ENCODE data around the gene TMEM52. TPM values are rescaled to one million over a fixed set of nuclear protein-coding genes. Genes with fewer than 3 reads are reported as not detected.
"Not testable (repeated sequence)": the region's sequence is repeated elsewhere in the genome, so short reads cannot be mapped to it uniquely, and the experiment has no call there.

The TMEM52 gene
- total and polyA plus RNA-seq, 4 donors = 2.6 to 13.1 (median 3.0) TPM

DNA sequence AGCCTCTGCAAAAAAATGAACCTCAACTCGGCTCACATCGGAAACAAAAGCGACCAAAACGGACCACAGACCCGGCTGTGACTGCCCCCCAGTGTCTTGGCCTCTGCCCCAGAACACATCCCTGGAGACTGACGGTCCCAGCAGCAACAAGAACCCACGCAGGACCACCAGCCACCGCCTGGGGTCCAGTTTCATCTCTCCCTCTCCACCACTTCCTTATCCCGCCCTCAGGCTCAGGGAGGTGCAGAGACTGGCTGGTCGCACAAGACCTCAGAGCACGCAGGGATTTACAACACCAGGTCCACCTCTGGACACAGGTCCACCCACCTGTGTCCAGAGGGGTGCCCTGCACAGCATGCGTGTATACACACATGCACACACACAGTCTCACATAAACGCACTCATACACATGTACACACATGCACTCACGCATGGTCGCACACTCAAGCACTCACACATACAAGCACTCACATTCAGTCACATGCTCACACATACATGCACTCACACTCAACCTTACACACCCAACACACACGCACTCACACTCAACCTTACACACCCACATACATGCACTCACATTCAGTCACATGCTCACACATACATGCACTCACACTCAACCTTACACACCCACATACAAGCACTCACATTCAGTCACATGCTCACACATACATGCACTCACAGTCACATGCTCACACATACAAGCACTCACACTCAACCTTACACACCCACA lies 18.6 kb upstream of the TMEM52 start:
- no peaks in the 10 kb centered on the region for H3K36me3 ChIP-seq (ENCODE audit: control insufficient read depth in 4 of 4, insufficient read depth in 3 of 4, low read depth in 1 of 4, low read length in 3 of 4)
- no peak for DNase-seq (ENCODE audit: low spot score)
- H3K9ac ChIP-seq (ENCODE audit: low read depth in 1 of 2, low read length in 2 of 2) = no peak overlapping the region
- H3K27me3 ChIP-seq (ENCODE audit: control insufficient read depth in 4 of 4, insufficient read depth in 4 of 4, low read length in 3 of 4) = no peaks in the 10 kb centered on the region
- 84% methylated on average over 16 of the region's 16 CpGs for WGBS
- no peak overlapping the region for H3K4me3 ChIP-seq (ENCODE audit: low read depth in 1 of 3, low read length in 3 of 3)
- TF ChIP-seq, protein P1, sequence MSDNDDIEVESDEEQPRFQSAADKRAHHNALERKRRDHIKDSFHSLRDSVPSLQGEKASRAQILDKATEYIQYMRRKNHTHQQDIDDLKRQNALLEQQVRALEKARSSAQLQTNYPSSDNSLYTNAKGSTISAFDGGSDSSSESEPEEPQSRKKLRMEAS (IDR thresholded peaks at IDR 0.05) = no peak
- H3K9me3 ChIP-seq (ENCODE audit: control insufficient read depth in 4 of 4, low read length in 3 of 4) = no peaks in the 10 kb centered on the region
- no peak overlapping the region for H3K27ac ChIP-seq (ENCODE audit: low read depth in 1 of 2, low read length in 2 of 2)
- peaks cover 2 to 13% (median 6%) of the 10 kb centered on the region in 4 donors for H3K4me1 ChIP-seq (ENCODE audit: control insufficient read depth in 4 of 4, insufficient read depth in 4 of 4, low read length in 3 of 4)

DNA sequence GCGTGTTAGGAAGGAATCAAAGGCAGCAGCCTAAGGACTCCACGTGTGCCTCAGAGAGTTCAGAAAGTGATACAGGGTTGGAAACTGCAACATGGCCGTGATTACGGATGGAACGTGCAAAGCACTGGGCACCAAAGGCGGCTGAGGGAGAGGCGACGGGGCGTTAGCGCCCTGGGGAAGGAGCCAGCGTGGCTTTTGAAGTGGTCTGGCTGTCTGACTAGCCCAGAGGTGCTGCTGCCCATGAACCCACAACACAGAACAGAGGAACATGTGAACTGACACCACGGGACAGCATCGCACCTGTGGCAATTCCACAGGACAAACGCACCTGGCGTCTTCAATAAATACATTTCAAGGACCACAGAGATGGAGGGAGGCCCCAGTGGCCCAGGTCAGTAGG lies 18.0 kb upstream of the TMEM52 start:
- Histone ChIP-seq H3K4me3 (ENCODE audit: low read depth in 1 of 3, low read length in 3 of 3) (no peak overlapping the region), H3K27ac (ENCODE audit: low read depth in 1 of 2, low read length in 2 of 2) (no peak overlapping the region), H3K36me3 (ENCODE audit: control insufficient read depth in 4 of 4, insufficient read depth in 3 of 4, low read depth in 1 of 4, low read length in 3 of 4) (no peaks in the 10 kb centered on the region), H3K9ac (ENCODE audit: low read depth in 1 of 2, low read length in 2 of 2) (no peak overlapping the region), H3K27me3 (ENCODE audit: control insufficient read depth in 4 of 4, insufficient read depth in 4 of 4, low read length in 3 of 4) (no peaks in the 10 kb centered on the region), H3K9me3 (ENCODE audit: control insufficient read depth in 4 of 4, low read length in 3 of 4) (no peaks in the 10 kb centered on the region), H3K4me1 (ENCODE audit: control insufficient read depth in 4 of 4, insufficient read depth in 4 of 4, low read length in 3 of 4) (peaks cover 2 to 11% (median 6%) of the 10 kb centered on the region in 4 donors)
- TF ChIP-seq NR2F2 (IDR thresholded peaks at IDR 0.05) (no peak), EGR1 (IDR thresholded peaks at IDR 0.05; ENCODE audit: low read depth in 2 of 2) (no peak), RXRA (IDR thresholded peaks at IDR 0.05) (no peak), FOXA2 (IDR thresholded peaks at IDR 0.05) (no peak), FOXA1 (IDR thresholded peaks at IDR 0.05) (no peak), HNF4G (IDR thresholded peaks at IDR 0.05) (no peak), RAD21 (IDR thresholded peaks at IDR 0.05) (no peak), HNF4A (conservative IDR thresholded peaks at IDR 0.05) (no peak), GABPA (IDR thresholded peaks at IDR 0.05 in 1 of 2, conservative IDR thresholded peaks at IDR 0.05 in 1 of 2) (no peak), YY1 (IDR thresholded peaks at IDR 0.05) (no peak), SP1 (IDR thresholded peaks at IDR 0.05) (no peak), JUND (IDR thresholded peaks at IDR 0.05) (no peak), TAF1 (conservative IDR thresholded peaks at IDR 0.05) (no peak)
- TF ChIP-seq, protein P2, sequence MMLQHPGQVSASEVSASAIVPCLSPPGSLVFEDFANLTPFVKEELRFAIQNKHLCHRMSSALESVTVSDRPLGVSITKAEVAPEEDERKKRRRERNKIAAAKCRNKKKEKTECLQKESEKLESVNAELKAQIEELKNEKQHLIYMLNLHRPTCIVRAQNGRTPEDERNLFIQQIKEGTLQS (IDR thresholded peaks at IDR 0.05) = no peak
- TF ChIP-seq, protein P3, sequence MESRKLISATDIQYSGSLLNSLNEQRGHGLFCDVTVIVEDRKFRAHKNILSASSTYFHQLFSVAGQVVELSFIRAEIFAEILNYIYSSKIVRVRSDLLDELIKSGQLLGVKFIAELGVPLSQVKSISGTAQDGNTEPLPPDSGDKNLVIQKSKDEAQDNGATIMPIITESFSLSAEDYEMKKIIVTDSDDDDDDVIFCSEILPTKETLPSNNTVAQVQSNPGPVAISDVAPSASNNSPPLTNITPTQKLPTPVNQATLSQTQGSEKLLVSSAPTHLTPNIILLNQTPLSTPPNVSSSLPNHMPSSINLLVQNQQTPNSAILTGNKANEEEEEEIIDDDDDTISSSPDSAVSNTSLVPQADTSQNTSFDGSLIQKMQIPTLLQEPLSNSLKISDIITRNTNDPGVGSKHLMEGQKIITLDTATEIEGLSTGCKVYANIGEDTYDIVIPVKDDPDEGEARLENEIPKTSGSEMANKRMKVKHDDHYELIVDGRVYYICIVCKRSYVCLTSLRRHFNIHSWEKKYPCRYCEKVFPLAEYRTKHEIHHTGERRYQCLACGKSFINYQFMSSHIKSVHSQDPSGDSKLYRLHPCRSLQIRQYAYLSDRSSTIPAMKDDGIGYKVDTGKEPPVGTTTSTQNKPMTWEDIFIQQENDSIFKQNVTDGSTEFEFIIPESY (IDR thresholded peaks at IDR 0.05) = no peak
- TF ChIP-seq, protein P4, sequence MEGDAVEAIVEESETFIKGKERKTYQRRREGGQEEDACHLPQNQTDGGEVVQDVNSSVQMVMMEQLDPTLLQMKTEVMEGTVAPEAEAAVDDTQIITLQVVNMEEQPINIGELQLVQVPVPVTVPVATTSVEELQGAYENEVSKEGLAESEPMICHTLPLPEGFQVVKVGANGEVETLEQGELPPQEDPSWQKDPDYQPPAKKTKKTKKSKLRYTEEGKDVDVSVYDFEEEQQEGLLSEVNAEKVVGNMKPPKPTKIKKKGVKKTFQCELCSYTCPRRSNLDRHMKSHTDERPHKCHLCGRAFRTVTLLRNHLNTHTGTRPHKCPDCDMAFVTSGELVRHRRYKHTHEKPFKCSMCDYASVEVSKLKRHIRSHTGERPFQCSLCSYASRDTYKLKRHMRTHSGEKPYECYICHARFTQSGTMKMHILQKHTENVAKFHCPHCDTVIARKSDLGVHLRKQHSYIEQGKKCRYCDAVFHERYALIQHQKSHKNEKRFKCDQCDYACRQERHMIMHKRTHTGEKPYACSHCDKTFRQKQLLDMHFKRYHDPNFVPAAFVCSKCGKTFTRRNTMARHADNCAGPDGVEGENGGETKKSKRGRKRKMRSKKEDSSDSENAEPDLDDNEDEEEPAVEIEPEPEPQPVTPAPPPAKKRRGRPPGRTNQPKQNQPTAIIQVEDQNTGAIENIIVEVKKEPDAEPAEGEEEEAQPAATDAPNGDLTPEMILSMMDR (IDR thresholded peaks at IDR 0.05; ENCODE audit: low read depth, low read length, missing input control) = no peak
- TF ChIP-seq, protein P5, sequence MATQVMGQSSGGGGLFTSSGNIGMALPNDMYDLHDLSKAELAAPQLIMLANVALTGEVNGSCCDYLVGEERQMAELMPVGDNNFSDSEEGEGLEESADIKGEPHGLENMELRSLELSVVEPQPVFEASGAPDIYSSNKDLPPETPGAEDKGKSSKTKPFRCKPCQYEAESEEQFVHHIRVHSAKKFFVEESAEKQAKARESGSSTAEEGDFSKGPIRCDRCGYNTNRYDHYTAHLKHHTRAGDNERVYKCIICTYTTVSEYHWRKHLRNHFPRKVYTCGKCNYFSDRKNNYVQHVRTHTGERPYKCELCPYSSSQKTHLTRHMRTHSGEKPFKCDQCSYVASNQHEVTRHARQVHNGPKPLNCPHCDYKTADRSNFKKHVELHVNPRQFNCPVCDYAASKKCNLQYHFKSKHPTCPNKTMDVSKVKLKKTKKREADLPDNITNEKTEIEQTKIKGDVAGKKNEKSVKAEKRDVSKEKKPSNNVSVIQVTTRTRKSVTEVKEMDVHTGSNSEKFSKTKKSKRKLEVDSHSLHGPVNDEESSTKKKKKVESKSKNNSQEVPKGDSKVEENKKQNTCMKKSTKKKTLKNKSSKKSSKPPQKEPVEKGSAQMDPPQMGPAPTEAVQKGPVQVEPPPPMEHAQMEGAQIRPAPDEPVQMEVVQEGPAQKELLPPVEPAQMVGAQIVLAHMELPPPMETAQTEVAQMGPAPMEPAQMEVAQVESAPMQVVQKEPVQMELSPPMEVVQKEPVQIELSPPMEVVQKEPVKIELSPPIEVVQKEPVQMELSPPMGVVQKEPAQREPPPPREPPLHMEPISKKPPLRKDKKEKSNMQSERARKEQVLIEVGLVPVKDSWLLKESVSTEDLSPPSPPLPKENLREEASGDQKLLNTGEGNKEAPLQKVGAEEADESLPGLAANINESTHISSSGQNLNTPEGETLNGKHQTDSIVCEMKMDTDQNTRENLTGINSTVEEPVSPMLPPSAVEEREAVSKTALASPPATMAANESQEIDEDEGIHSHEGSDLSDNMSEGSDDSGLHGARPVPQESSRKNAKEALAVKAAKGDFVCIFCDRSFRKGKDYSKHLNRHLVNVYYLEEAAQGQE (IDR thresholded peaks at IDR 0.05) = no peak
- TF ChIP-seq, protein P1 (IDR thresholded peaks at IDR 0.05) = no peak
- WGBS = 79% methylated on average over 15 of the region's 15 CpGs
- no peak for DNase-seq (ENCODE audit: low spot score)

DNA sequence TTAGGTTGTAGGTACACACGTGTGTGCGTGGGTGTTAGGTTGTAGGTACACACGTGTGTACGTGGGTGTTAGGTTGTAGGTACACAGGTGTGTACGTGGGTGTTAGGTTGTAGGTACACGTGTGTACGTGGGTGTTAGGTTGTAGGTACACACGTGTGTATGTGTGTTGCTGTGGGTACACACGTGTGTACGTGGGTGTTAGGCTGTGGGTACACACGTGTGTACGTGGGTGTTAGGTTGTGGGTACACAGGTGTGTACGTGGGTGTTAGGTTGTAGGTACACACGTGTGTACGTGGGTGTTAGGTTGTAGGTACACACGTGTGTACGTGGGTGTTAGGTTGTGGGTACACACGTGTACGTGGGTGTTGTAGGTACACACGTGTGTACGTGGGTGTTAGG lies 15.8 kb upstream of the TMEM52 start:
- H3K27me3 ChIP-seq (ENCODE audit: control insufficient read depth in 4 of 4, insufficient read depth in 4 of 4, low read length in 3 of 4); H3K27ac ChIP-seq (ENCODE audit: low read depth in 1 of 2, low read length in 2 of 2); H3K36me3 ChIP-seq (ENCODE audit: control insufficient read depth in 4 of 4, insufficient read depth in 3 of 4, low read depth in 1 of 4, low read length in 3 of 4); H3K4me1 ChIP-seq (ENCODE audit: control insufficient read depth in 4 of 4, insufficient read depth in 4 of 4, low read length in 3 of 4); DNase-seq (ENCODE audit: low spot score); H3K9me3 ChIP-seq (ENCODE audit: control insufficient read depth in 4 of 4, low read length in 3 of 4); H3K9ac ChIP-seq (ENCODE audit: low read depth in 1 of 2, low read length in 2 of 2); H3K4me3 ChIP-seq (ENCODE audit: low read depth in 1 of 3, low read length in 3 of 3): not testable (repeated sequence)
- WGBS = 85% methylated on average over 21 of the region's 21 CpGs
